HepG2 (cell line): ENCODE measurements around the gene SPATA21. TPM values are rescaled to one million over a fixed set of nuclear protein-coding genes. Genes with fewer than 3 reads are reported as not detected.

ENCODE experiments used
- ATAC-seq: fragments of 200-7000 bp; cut with Tn5 transposase; 3 replicates; pipeline ENCODE4 v1.9.1; 2020; ENCODE audit warnings: mild to moderate bottlenecking, moderate library complexity
- BruUV-seq: library from RNA; stranded (reverse); fragments of 400-500 nt; replicated peaks from 2 replicates; lab custom pipeline; 2021; lab: Mats Ljungman, UMichigan
- CTCF ChIA-PET: fragments of 300-600 bp; formaldehyde crosslinking; extraction: SDS; loops from one replicate; lab custom pipeline; 2021; ENCODE audit warnings: low total read pairs, inconsistent platforms, low intra/inter-chr PET ratio; lab: Yijun Ruan, JAX
- POLR2A ChIA-PET: fragments of 350-600 bp; sonication (Branson Sonifier 250); formaldehyde crosslinking; loops from one replicate; lab custom pipeline; 2020; ENCODE audit warnings: antibody characterized with exemption, inconsistent platforms; lab: Yijun Ruan, JAX
- DNase-seq: peaks from one replicate; pipeline ENCODE4 v3.0.0-alpha.2; 2015; ENCODE audit warnings: low spot score
- FAIRE-seq: peaks from 3 replicates; lab custom pipeline; 2011; peaks lifted over from hg19 to GRCh38; lab: Jason Lieb, UNC
- H2AFZ ChIP-seq: one replicate; pipeline ENCODE4 v1.6.1; 2011; ENCODE audit warnings: low read length, inconsistent platforms
- H3K27ac ChIP-seq: fragments of 300-600 bp; 3 replicates; pipeline ENCODE4 v1.8.0; 2011; ENCODE audit warnings: mixed run types, mild to moderate bottlenecking, mixed read lengths, low read length, inconsistent platforms; ENCODE audit not compliant: insufficient read depth; ENCODE audit errors: extremely low read length
- H3K27me3 ChIP-seq, 2 experiments: fragments of 200-600 bp in 1 of 2; 2 replicates in 1 of 2; 3 replicates in 1 of 2; pipeline versions ENCODE4 v1.6.0 to v1.8.0; 2011; ENCODE audit warnings: low read length in 2 of 2, mild to moderate bottlenecking in 2 of 2, moderate library complexity in 2 of 2, inconsistent platforms in 1 of 2; ENCODE audit not compliant: insufficient read depth in 2 of 2, control insufficient read depth in 1 of 2
- H3K36me3 ChIP-seq, 2 experiments: fragments of 200-600 bp in 1 of 2; replicated peaks in 1 of 2; 2 replicates in 1 of 2; 3 replicates in 1 of 2; pipeline versions ENCODE4 v1.5.1 to v1.8.0; 2011; ENCODE audit warnings: low read length in 2 of 2, inconsistent platforms in 1 of 2; ENCODE audit not compliant: insufficient read depth in 2 of 2, control insufficient read depth in 1 of 2
- H3K4me1 ChIP-seq: 2 replicates; pipeline ENCODE4 v1.5.1; 2012; ENCODE audit warnings: low read length, inconsistent platforms; ENCODE audit not compliant: insufficient read depth
- H3K4me2 ChIP-seq: 2 replicates; pipeline ENCODE4 v1.6.0; 2011; ENCODE audit warnings: low read depth, low read length, inconsistent platforms
- H3K4me3 ChIP-seq, 3 experiments: fragments of 200-600 bp in 1 of 3; sonication (generic), shearing (Covaris generic) in 1 of 3; replicated peaks in 1 of 3; 2 replicates each; pipeline ENCODE4 v1.5.1; 2011 to 2016; ENCODE audit warnings: low read length in 3 of 3, inconsistent platforms in 2 of 3, low read depth in 2 of 3, mild to moderate bottlenecking in 2 of 3, control low read depth in 1 of 3, mixed read lengths in 1 of 3; ENCODE audit not compliant: insufficient read depth in 1 of 3
- H3K79me2 ChIP-seq: one replicate; pipeline ENCODE4 v1.6.1; 2011; ENCODE audit warnings: low read length, inconsistent platforms; ENCODE audit not compliant: insufficient read depth
- H3K9ac ChIP-seq: 2 replicates; pipeline ENCODE4 v1.6.0; 2011; ENCODE audit warnings: mild to moderate bottlenecking, low read depth, low read length, inconsistent platforms; ENCODE audit not compliant: insufficient read depth
- H3K9me3 ChIP-seq: 2 replicates; pipeline ENCODE4 v1.5.1; 2012; ENCODE audit warnings: mild to moderate bottlenecking, low read length
- H4K20me1 ChIP-seq: 2 replicates; pipeline ENCODE4 v1.6.0; 2011; ENCODE audit warnings: inconsistent platforms, mild to moderate bottlenecking, low read length, moderate library complexity; ENCODE audit not compliant: insufficient read depth
- ATRX ChIP-seq: sonication (generic); formaldehyde crosslinking; IDR thresholded peaks from 2 replicates; pipeline ENCODE4 v1.4.0; 2020; ENCODE audit warnings: missing genetic modification reagents, borderline replicate concordance
- FOXP4 ChIP-seq: sonication (generic); formaldehyde crosslinking; IDR thresholded peaks from 2 replicates; pipeline ENCODE4 v1.4.0; 2020; ENCODE audit warnings: missing genetic modification reagents
- HOXA9 ChIP-seq: sonication (generic); formaldehyde crosslinking; IDR thresholded peaks from 2 replicates; pipeline ENCODE4 v1.8.1; 2022; ENCODE audit warnings: missing genetic modification reagents, mild to moderate bottlenecking, moderate library complexity, borderline replicate concordance
- JDP2 ChIP-seq: sonication (generic); formaldehyde crosslinking; IDR thresholded peaks from 2 replicates; pipeline ENCODE4 v1.8.1; 2022; ENCODE audit warnings: missing genetic modification reagents, borderline replicate concordance
- KMT2A ChIP-seq: sonication (generic); formaldehyde crosslinking; IDR thresholded peaks from 2 replicates; pipeline ENCODE4 v1.4.0; 2020; ENCODE audit warnings: missing genetic modification reagents
- MEIS1 ChIP-seq: sonication (generic); formaldehyde crosslinking; IDR thresholded peaks from 2 replicates; pipeline ENCODE4 v1.9.0; 2021; ENCODE audit warnings: mild to moderate bottlenecking, missing genetic modification reagents, moderate library complexity, borderline replicate concordance
- MTF1 ChIP-seq: sonication (generic); formaldehyde crosslinking; IDR thresholded peaks from 2 replicates; pipeline ENCODE4 v1.5.0; 2020; ENCODE audit warnings: missing genetic modification reagents
- NCOA5 ChIP-seq: sonication (generic); formaldehyde crosslinking; IDR thresholded peaks from 2 replicates; pipeline ENCODE4 v1.4.0; 2020; ENCODE audit warnings: missing genetic modification reagents
- NFAT5 ChIP-seq: sonication (generic); formaldehyde crosslinking; IDR thresholded peaks from 2 replicates; pipeline ENCODE4 v1.4.0; 2020; ENCODE audit warnings: missing genetic modification reagents
- NR1H2 ChIP-seq: sonication (generic); formaldehyde crosslinking; IDR thresholded peaks from 2 replicates; pipeline ENCODE4 v1.8.1; 2022; ENCODE audit warnings: low read depth, missing genetic modification reagents, borderline replicate concordance
- SMYD3 ChIP-seq: sonication (generic); formaldehyde crosslinking; IDR thresholded peaks from 2 replicates; pipeline ENCODE4 v1.8.1; 2023; ENCODE audit warnings: mild to moderate bottlenecking, missing genetic modification reagents
- ZKSCAN1 ChIP-seq: fragments of 150-350 bp; IDR thresholded peaks from 2 replicates; pipeline ENCODE4 v1.6.1; 2014; ENCODE audit warnings: low read length
- ZNF205 ChIP-seq: IDR thresholded peaks from 2 replicates; pipeline ENCODE4 v1.6.1; 2018; ENCODE audit warnings: missing biosample characterization, missing genetic modification reagents
- ZNF597 ChIP-seq: sonication (generic); formaldehyde crosslinking; IDR thresholded peaks from 2 replicates; pipeline ENCODE4 v1.5.0; 2020; ENCODE audit warnings: missing genetic modification reagents
- ZNF607 ChIP-seq: sonication (generic); formaldehyde crosslinking; IDR thresholded peaks from 2 replicates; pipeline ENCODE4 v1.5.1; 2020; ENCODE audit warnings: missing genetic modification reagents, mild to moderate bottlenecking, borderline replicate concordance
- ZNF704 ChIP-seq: sonication (generic); formaldehyde crosslinking; IDR thresholded peaks from 2 replicates; pipeline ENCODE4 v1.8.1; 2023; ENCODE audit warnings: mild to moderate bottlenecking, inconsistent platforms, moderate library complexity, missing genetic modification reagents, borderline replicate concordance
- WGBS: methylation state at CpG from one replicate; pipeline ENCODE4 v1.1.6; 2017; ENCODE audit warnings: low lambda C conversion rate; 5-methylcytosine and 5-hydroxymethylcytosine counted together
- in situ Hi-C: cut with HindIII; loops from 2 replicates; pipeline ENCODE4 v1.10.0; 2017; ENCODE audit warnings: low pct_unique_long_range_greater_than_20kb; ENCODE audit not compliant: extremely low pct_ligation_motif_present
- intact Hi-C: fragments of 100-400 bp; cut with micrococcal nuclease; formaldehyde crosslinking; loops from one replicate; pipeline ENCODE4 v1.10.0; 2022; ENCODE audit not compliant: unreplicated experiment
- polyA plus RNA-seq, 8 experiments: library from polyadenylated mRNA; depleted of rRNA in 3 of 8; stranded (reverse) in 7 of 8; unstranded in 1 of 8; fragments of >200 nt; fragmentation: Illumina TruSeq in 4 of 8; extraction: Trizol in 4 of 8; gene quantifications; 2 replicates each; pipeline versions ENCODE4 v1.2.1 to v1.2.3, GENCODE V29; 2011 to 2016; ENCODE audit warnings: low read depth in 4 of 8, missing spikeins in 1 of 8, mixed read lengths in 1 of 8; ENCODE audit not compliant: insufficient read depth in 1 of 8
- total RNA-seq, 5 experiments: library from RNA; depleted of rRNA; stranded (reverse); fragments of >200 nt; fragmentation: Illumina TruSeq; extraction: Trizol; gene quantifications; 2 replicates each; pipeline ENCODE4 v1.2.3, GENCODE V29; 2016; ENCODE audit warnings: low read depth in 1 of 5

SPATA21 gene
- total and polyA plus RNA-seq, 2 of the 13 experiments (the other 11 are each of a cell fraction or from before 2014, with no cell fraction given), result 0.80 to 1.4 TPM

- H4K20me1 ChIP-seq, result no peaks in the 10 kb centered on the region
- H3K4me1 ChIP-seq, result no peaks in the 10 kb centered on the region
- FAIRE-seq (no peak), DNase-seq (no peak), ATAC-seq (no peak)
- H3K9ac ChIP-seq, result no peak overlapping the region
- no peak overlapping the region for H3K4me3 ChIP-seq
- no TSS peak for BruUV-seq
- in situ Hi-C loops, result no loop called here
- TF ChIP-seq SMYD3 (CRISPR knock-in tag) (no peak), MEIS1 (no peak), FOXP4 (CRISPR knock-in tag) (no peak), ZNF205 (CRISPR knock-in tag) (no peak), JDP2 (CRISPR knock-in tag) (no peak), ZNF704 (no peak), ZKSCAN1 (no peak), KMT2A (CRISPR knock-in tag) (no peak), NCOA5 (CRISPR knock-in tag) (no peak), ZNF607 (no peak), HOXA9 (no peak), NFAT5 (CRISPR knock-in tag) (no peak), ZNF597 (CRISPR knock-in tag) (no peak), NR1H2 (no peak), MTF1 (CRISPR knock-in tag) (no peak), ATRX (CRISPR knock-in tag) (no peak)
- no peaks in the 10 kb centered on the region for H3K79me2 ChIP-seq
- CTCF ChIA-PET, result no interaction called here
- 70% methylated on average over 3 of the region's 3 CpGs for WGBS
- H2AFZ ChIP-seq, result no peak overlapping the region
- no peaks in the 10 kb centered on the region for H3K36me3 ChIP-seq
- POLR2A ChIA-PET, result no interaction called here
- H3K27ac ChIP-seq, result no peak overlapping the region
- intact Hi-C loops, result no loop called here
- no peaks in the 10 kb centered on the region for H3K9me3 ChIP-seq
- no peaks in the 10 kb centered on the region for H3K27me3 ChIP-seq
- H3K4me2 ChIP-seq, result no peak overlapping the region
These were observed 31.3 kb upstream of the SPATA21 start for GRCh38 chr1:16468558-16468957.
